ENCODE data around the gene FBLN5.

DNA sequence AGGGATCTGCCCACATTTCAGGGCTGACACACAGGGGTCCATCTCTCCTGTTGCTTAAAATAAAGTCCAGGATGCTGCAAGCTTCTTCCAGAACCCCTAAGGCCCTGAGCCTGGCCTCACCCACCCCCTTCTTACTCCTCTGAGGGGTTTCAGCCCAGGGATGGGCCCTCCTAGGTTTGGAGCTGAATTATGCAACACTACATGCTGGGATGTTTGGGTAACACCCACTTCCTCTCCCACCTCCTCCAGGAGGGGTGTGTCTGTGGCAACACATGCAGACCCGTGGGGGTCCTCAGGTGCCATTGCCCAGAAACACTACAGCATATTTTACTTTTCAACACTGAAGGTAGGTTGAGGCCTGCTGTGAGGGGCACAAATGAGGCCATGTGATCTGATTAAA, 5.4 kb downstream of the FBLN5 start:
- TF ChIP-seq, protein P1, sequence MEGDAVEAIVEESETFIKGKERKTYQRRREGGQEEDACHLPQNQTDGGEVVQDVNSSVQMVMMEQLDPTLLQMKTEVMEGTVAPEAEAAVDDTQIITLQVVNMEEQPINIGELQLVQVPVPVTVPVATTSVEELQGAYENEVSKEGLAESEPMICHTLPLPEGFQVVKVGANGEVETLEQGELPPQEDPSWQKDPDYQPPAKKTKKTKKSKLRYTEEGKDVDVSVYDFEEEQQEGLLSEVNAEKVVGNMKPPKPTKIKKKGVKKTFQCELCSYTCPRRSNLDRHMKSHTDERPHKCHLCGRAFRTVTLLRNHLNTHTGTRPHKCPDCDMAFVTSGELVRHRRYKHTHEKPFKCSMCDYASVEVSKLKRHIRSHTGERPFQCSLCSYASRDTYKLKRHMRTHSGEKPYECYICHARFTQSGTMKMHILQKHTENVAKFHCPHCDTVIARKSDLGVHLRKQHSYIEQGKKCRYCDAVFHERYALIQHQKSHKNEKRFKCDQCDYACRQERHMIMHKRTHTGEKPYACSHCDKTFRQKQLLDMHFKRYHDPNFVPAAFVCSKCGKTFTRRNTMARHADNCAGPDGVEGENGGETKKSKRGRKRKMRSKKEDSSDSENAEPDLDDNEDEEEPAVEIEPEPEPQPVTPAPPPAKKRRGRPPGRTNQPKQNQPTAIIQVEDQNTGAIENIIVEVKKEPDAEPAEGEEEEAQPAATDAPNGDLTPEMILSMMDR (IDR thresholded peaks at IDR 0.05), result no peak
- no peak for TF ChIP-seq POLR2A (IDR thresholded peaks at IDR 0.05)
